Vagina (tissue), 2 donors: ENCODE results near the gene CCDC85C.

Source experiments
- CTCF ChIP-seq, 3 experiments: fragments of 450-650 bp in 2 of 3; fragments of 200-600 bp in 1 of 3; sonication (generic) in 1 of 3; IDR thresholded peaks; one replicate each; pipeline ENCODE4 v1.5.1; 2017 to 2019; ENCODE audit warnings: antibody characterized with exemption in 3 of 3, mild to moderate bottlenecking in 2 of 3, moderate library complexity in 2 of 3
- POLR2A ChIP-seq, 2 donors: fragments of 450-650 bp; IDR thresholded peaks; one replicate each; pipeline ENCODE4 v1.6.1; 2017; ENCODE audit warnings: antibody characterized with exemption in 2 of 2, mild to moderate bottlenecking in 2 of 2, moderate library complexity in 2 of 2

- TF ChIP-seq CTCF (IDR thresholded peaks at IDR 0.05) (no peak), POLR2A (IDR thresholded peaks at IDR 0.05) (no peak)
Measured at GRCh38 chr14:99572173-99572999, 31.6 kb downstream of the CCDC85C start.
